Glutamatergic neuron (in vitro differentiated cells): Measurements from ENCODE around the gene HEATR5B. TPM values are rescaled to one million over a fixed set of nuclear protein-coding genes. Genes with fewer than 3 reads are reported as not detected.

Experiments
- DNase-seq: peaks from one replicate; pipeline ENCODE4 v3.0.0; 2022
- H3K27ac Mint-ChIP-seq: one replicate; pipeline ENCODE4 v1.8.0; 2020; ENCODE audit warnings: mild to moderate bottlenecking, mixed read lengths, inconsistent platforms; ENCODE audit not compliant: unreplicated experiment
- H3K27me3 Mint-ChIP-seq: one replicate; pipeline ENCODE4 v1.8.0; 2020; ENCODE audit warnings: mild to moderate bottlenecking, moderate library complexity, mixed read lengths, inconsistent platforms; ENCODE audit not compliant: unreplicated experiment
- H3K36me3 Mint-ChIP-seq: one replicate; pipeline ENCODE4 v1.8.0; 2020; ENCODE audit warnings: mild to moderate bottlenecking, mixed read lengths, inconsistent platforms; ENCODE audit not compliant: unreplicated experiment
- H3K4me1 Mint-ChIP-seq: one replicate; pipeline ENCODE4 v1.8.0; 2020; ENCODE audit warnings: mild to moderate bottlenecking, low read depth, mixed read lengths, inconsistent platforms; ENCODE audit not compliant: unreplicated experiment
- H3K4me3 Mint-ChIP-seq: one replicate; pipeline ENCODE4 v1.8.0; 2020; ENCODE audit warnings: mild to moderate bottlenecking, mixed read lengths, inconsistent platforms; ENCODE audit not compliant: unreplicated experiment
- H3K9me3 Mint-ChIP-seq: one replicate; pipeline ENCODE4 v1.8.0; 2020; ENCODE audit warnings: mild to moderate bottlenecking, moderate library complexity, mixed read lengths, inconsistent platforms; ENCODE audit not compliant: unreplicated experiment
- CTCF ChIP-seq: fragments of 200-600 bp; sonication (generic); IDR thresholded peaks from one replicate; pipeline ENCODE4 v1.5.0; 2021; ENCODE audit not compliant: partially characterized antibody, unreplicated experiment
- total RNA-seq: library from RNA; stranded (reverse); fragmentation: NEBNext Ultra II Directional; extraction: Animal tissue kit (Norgen Biotek cat#: 25700); gene quantifications from one replicate; pipeline ENCODE4 v1.2.1, GENCODE V29; 2021; ENCODE audit not compliant: unreplicated experiment

Gene HEATR5B
- total RNA-seq, 1 donor from 2014 or later, result 33.5 TPM

GRCh38 chr2:36965751-36966369 is 118.3 kb downstream of the HEATR5B start:
- Mint-ChIP-seq H3K9me3 (peaks cover 12% of the 10 kb centered on the region), H3K36me3 (no peaks in the 10 kb centered on the region), H3K4me1 (peaks cover 5% of the 10 kb centered on the region), H3K27ac (no peak overlapping the region), H3K27me3 (no peaks in the 10 kb centered on the region), H3K4me3 (peak overlapping the region; percentile 94)
- TF ChIP-seq CTCF, result no peak
- DNase-seq, result peak; percentile 71

GRCh38 chr2:36965206-36965605 is 119.0 kb downstream of the HEATR5B start:
- no peak for TF ChIP-seq CTCF
- H3K36me3 Mint-ChIP-seq, result no peaks in the 10 kb centered on the region
- no peak overlapping the region for H3K27ac Mint-ChIP-seq
- peak overlapping the region; percentile 94 for H3K4me3 Mint-ChIP-seq
- peaks cover 12% of the 10 kb centered on the region for H3K9me3 Mint-ChIP-seq
- H3K4me1 Mint-ChIP-seq, result peaks cover 5% of the 10 kb centered on the region
- H3K27me3 Mint-ChIP-seq, result peaks cover 2% of the 10 kb centered on the region
- DNase-seq, result no peak

DNA sequence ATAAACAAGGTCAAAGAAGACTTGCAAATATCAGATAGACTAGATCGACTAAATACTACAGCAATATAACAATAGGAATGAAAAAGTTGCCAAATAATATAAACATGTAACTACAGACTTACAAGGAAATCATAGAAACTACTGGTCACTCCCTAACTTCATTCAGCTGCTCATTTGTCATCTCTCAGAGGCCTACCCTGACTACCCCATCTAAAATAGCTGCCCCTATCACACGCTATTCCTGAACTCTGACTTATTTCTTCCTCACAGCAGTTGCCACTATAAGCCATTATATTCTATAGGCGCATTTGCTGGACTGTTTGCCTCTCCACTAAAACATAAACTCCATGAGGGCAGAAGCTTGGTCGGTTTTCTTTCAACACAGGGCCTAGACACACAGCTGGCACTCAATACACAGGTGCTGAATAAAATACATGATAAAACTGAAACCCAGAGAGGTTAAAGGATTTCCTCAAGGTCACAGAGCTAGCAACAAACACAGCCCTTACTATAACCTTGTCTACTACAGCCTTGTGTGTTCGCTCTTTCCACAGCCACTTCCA is 119.6 kb downstream of the HEATR5B start:
- peaks cover 5% of the 10 kb centered on the region for H3K4me1 Mint-ChIP-seq
- H3K36me3 Mint-ChIP-seq, result no peaks in the 10 kb centered on the region
- no peak for TF ChIP-seq CTCF
- peaks cover 12% of the 10 kb centered on the region for H3K9me3 Mint-ChIP-seq
- no peak for DNase-seq
- H3K27ac Mint-ChIP-seq, result no peak overlapping the region
- H3K27me3 Mint-ChIP-seq, result peaks cover 2% of the 10 kb centered on the region
- H3K4me3 Mint-ChIP-seq, result peak overlapping the region; percentile 94

DNA sequence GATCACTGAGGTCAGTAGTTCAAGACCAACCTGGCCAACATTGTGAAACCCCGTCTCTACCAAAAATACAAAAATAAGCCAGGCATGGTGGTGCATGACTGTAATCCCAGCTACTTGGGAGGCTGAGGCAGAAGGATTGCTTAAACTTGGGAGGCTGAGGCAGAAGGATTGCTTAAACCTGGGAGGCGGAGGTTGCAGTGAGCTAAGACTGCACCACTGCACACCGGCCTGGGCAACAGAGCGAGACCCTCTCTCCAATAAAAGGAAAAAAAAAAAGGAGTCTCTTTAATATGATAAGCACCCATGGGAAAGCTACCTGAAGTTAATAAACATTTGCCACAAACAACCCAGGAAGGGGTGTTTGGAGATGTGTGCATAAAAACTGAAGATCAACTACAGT is 120.4 kb downstream of the HEATR5B start:
- DNase-seq, result no peak
- Mint-ChIP-seq H3K9me3 (peaks cover 12% of the 10 kb centered on the region), H3K36me3 (no peaks in the 10 kb centered on the region), H3K27me3 (peaks cover 2% of the 10 kb centered on the region), H3K27ac (no peak overlapping the region), H3K4me3 (no peak overlapping the region), H3K4me1 (peaks cover 5% of the 10 kb centered on the region)
- no peak for TF ChIP-seq CTCF

DNA sequence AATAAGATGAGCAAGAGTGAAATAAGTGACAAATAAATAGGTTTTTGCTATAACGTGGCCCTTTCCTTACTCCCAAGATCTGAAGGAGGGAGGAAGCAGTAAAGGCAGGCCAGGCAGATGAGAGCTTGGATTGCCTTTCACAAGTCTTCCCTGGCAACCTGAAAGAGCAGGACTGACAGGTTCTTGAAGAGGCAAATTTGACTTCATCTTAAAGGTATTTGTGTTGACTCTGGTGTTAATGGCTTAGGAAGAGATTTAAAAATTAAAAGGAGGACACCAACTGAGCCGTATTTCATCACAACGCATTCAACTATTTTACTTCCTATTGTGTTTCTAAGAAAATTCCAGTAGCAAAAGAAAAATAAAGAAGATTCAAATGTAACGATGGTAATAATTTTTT is 121.1 kb downstream of the HEATR5B start:
- TF ChIP-seq CTCF, result no peak
- H3K27me3 Mint-ChIP-seq, result peaks cover 2% of the 10 kb centered on the region
- no peak for DNase-seq
- H3K36me3 Mint-ChIP-seq, result no peaks in the 10 kb centered on the region
- no peak overlapping the region for H3K4me3 Mint-ChIP-seq
- H3K4me1 Mint-ChIP-seq, result peaks cover 5% of the 10 kb centered on the region
- H3K9me3 Mint-ChIP-seq, result peaks cover 12% of the 10 kb centered on the region
- H3K27ac Mint-ChIP-seq, result no peak overlapping the region
